H1 (cell line): ENCODE results near the gene TBC1D22A. TPM values are rescaled to one million over a fixed set of nuclear protein-coding genes. Genes with fewer than 3 reads are reported as not detected.

ENCODE experiments used
- CTCF ChIA-PET: fragments of 300-600 bp; sonication (Branson Sonifier 250); formaldehyde crosslinking; loops from one replicate; lab custom pipeline; 2021; ENCODE audit not compliant: partially characterized antibody; lab: Charles Lee
- POLR2A ChIA-PET: fragments of 300-600 bp; sonication (Branson Sonifier 250); formaldehyde crosslinking; loops from one replicate; lab custom pipeline; 2021; ENCODE audit warnings: inconsistent platforms; ENCODE audit not compliant: partially characterized antibody; lab: Charles Lee
- DNase-seq, 2 experiments: peaks; one replicate each; pipeline versions ENCODE4 v3.0.0 to v3.0.0-alpha.2; 2010 to 2022; ENCODE audit warnings: low spot score in 2 of 2, low read depth in 1 of 2, mixed read lengths in 1 of 2
- FAIRE-seq: peaks from 2 replicates; lab custom pipeline; 2011; peaks lifted over from hg19 to GRCh38; lab: Jason Lieb, UNC
- H2AFZ ChIP-seq: 2 replicates; pipeline ENCODE4 v1.8.1; 2012; ENCODE audit warnings: low read length, inconsistent platforms
- H2AK5ac ChIP-seq: 2 replicates; pipeline ENCODE4 v1.6.1; 2013; ENCODE audit warnings: low read depth, low read length
- H2BK120ac ChIP-seq: replicated peaks from 2 replicates; pipeline ENCODE3; 2013; ENCODE audit warnings: low read depth, low read length, inconsistent platforms
- H2BK12ac ChIP-seq: 2 replicates; pipeline ENCODE4 v1.6.1; 2013; ENCODE audit warnings: low read depth, low read length
- H2BK15ac ChIP-seq: 2 replicates; pipeline ENCODE4 v1.6.1; 2013; ENCODE audit warnings: low read length
- H2BK20ac ChIP-seq: 2 replicates; pipeline ENCODE4 v1.6.1; 2013; ENCODE audit warnings: low read length
- H2BK5ac ChIP-seq: 2 replicates; pipeline ENCODE4 v1.6.1; 2013; ENCODE audit warnings: low read depth, low read length
- H3K14ac ChIP-seq: 2 replicates; pipeline ENCODE4 v1.6.1; 2013; ENCODE audit warnings: inconsistent platforms; ENCODE audit not compliant: insufficient read length
- H3K18ac ChIP-seq: 2 replicates; pipeline ENCODE4 v1.6.1; 2013; ENCODE audit warnings: low read length; ENCODE audit errors: extremely low read depth
- H3K23ac ChIP-seq: 2 replicates; pipeline ENCODE4 v1.6.1; 2013; ENCODE audit warnings: inconsistent platforms; ENCODE audit not compliant: insufficient read length
- H3K23me2 ChIP-seq: 2 replicates; pipeline ENCODE4 v1.6.1; 2013; ENCODE audit warnings: low read depth, low read length
- H3K27ac ChIP-seq: 2 replicates; pipeline ENCODE4 v1.6.1; 2011; ENCODE audit warnings: low read depth, low read length, inconsistent platforms
- H3K27me3 ChIP-seq, 4 experiments: replicated peaks in 1 of 4; 1 replicate in 1 of 4; 2 replicates in 3 of 4; pipeline versions ENCODE4 v1.6.1 to v1.8.1; 2011 to 2013; ENCODE audit warnings: low read length in 3 of 4, mild to moderate bottlenecking in 3 of 4, inconsistent platforms in 2 of 4, mixed read lengths in 2 of 4, moderate library complexity in 1 of 4; ENCODE audit not compliant: control insufficient read depth in 3 of 4, insufficient read depth in 3 of 4; ENCODE audit errors: extremely low read depth in 1 of 4
- H3K36me3 ChIP-seq, 4 experiments: 2 replicates each; pipeline versions ENCODE4 v1.6.1 to v1.8.1; 2011 to 2013; ENCODE audit warnings: mild to moderate bottlenecking in 4 of 4, low read length in 3 of 4, moderate library complexity in 2 of 4, control low read depth in 1 of 4, inconsistent platforms in 1 of 4; ENCODE audit not compliant: insufficient read depth in 4 of 4, control insufficient read depth in 2 of 4
- H3K4ac ChIP-seq: replicated peaks from 2 replicates; pipeline ENCODE3; 2013; ENCODE audit warnings: low read length, low read depth, mixed read lengths, inconsistent platforms; ENCODE audit not compliant: insufficient read length
- H3K4me1 ChIP-seq, 4 experiments: replicated peaks in 1 of 4; 1 replicate in 1 of 4; 2 replicates in 3 of 4; pipeline versions ENCODE4 v1.6.1 to v1.8.1; 2011 to 2013; ENCODE audit warnings: low read length in 3 of 4, inconsistent platforms in 2 of 4, mixed read lengths in 1 of 4; ENCODE audit not compliant: insufficient read depth in 4 of 4, control insufficient read depth in 3 of 4
- H3K4me2 ChIP-seq, 2 experiments: 2 replicates each; pipeline versions ENCODE4 v1.6.1 to v1.8.1; 2011 to 2013; ENCODE audit warnings: low read depth in 2 of 2, low read length in 2 of 2, control low read depth in 1 of 2, inconsistent platforms in 1 of 2, mild to moderate bottlenecking in 1 of 2; ENCODE audit not compliant: insufficient read depth in 1 of 2
- H3K4me3 ChIP-seq, 4 experiments: fragments of 200-600, 300-600 bp in 1 of 4; sonication (generic), shearing (Covaris generic), sonication (Bioruptor Twin) in 1 of 4; 2 replicates each; pipeline versions ENCODE4 v1.5.1 to v1.8.1; 2011 to 2016; ENCODE audit warnings: low read length in 4 of 4, low read depth in 3 of 4, control low read depth in 2 of 4, inconsistent platforms in 2 of 4, mild to moderate bottlenecking in 2 of 4, mixed read lengths in 1 of 4, moderate library complexity in 1 of 4; ENCODE audit not compliant: insufficient read depth in 2 of 4; ENCODE audit errors: extremely low read depth in 1 of 4
- H3K56ac ChIP-seq: replicated peaks from 2 replicates; pipeline ENCODE3; 2013; ENCODE audit warnings: low read depth, mild to moderate bottlenecking, mixed read lengths, low read length, inconsistent platforms; ENCODE audit not compliant: insufficient read length
- H3K79me1 ChIP-seq: 2 replicates; pipeline ENCODE4 v1.6.1; 2013; ENCODE audit warnings: low read depth, low read length, control low read depth
- H3K79me2 ChIP-seq, 2 experiments: 2 replicates each; pipeline versions ENCODE4 v1.6.1 to v1.8.1; 2012 to 2013; ENCODE audit warnings: low read length in 2 of 2, mild to moderate bottlenecking in 2 of 2, inconsistent platforms in 1 of 2; ENCODE audit not compliant: insufficient read depth in 2 of 2, control insufficient read depth in 1 of 2
- H3K9ac ChIP-seq, 4 experiments: replicated peaks in 1 of 4; 1 replicate in 1 of 4; 2 replicates in 3 of 4; pipeline versions ENCODE4 v1.6.1 to v1.8.1; 2011 to 2013; ENCODE audit warnings: low read depth in 3 of 4, low read length in 3 of 4, control low read depth in 2 of 4, mild to moderate bottlenecking in 2 of 4, moderate library complexity in 2 of 4, inconsistent platforms in 1 of 4; ENCODE audit errors: extremely low read depth in 1 of 4
- H3K9me3 ChIP-seq, 2 experiments: 2 replicates each; pipeline versions ENCODE4 v1.6.1 to v1.8.1; 2012 to 2013; ENCODE audit warnings: mild to moderate bottlenecking in 2 of 2, moderate library complexity in 2 of 2, control low read depth in 1 of 2, inconsistent platforms in 1 of 2, low read depth in 1 of 2, low read length in 1 of 2, mixed read lengths in 1 of 2; ENCODE audit not compliant: insufficient read depth in 2 of 2
- H4K20me1 ChIP-seq, 2 experiments: replicated peaks in 1 of 2; 2 replicates each; pipeline versions ENCODE3 to v1.8.1; 2011 to 2013; ENCODE audit warnings: inconsistent platforms in 2 of 2, low read length in 2 of 2, mild to moderate bottlenecking in 1 of 2; ENCODE audit not compliant: insufficient read depth in 2 of 2, control insufficient read depth in 1 of 2
- H4K5ac ChIP-seq: 2 replicates; pipeline ENCODE4 v1.6.1; 2013; ENCODE audit warnings: low read length, low read depth, mixed read lengths, inconsistent platforms; ENCODE audit not compliant: insufficient read length
- H4K8ac ChIP-seq: 2 replicates; pipeline ENCODE4 v1.8.0; 2013; ENCODE audit warnings: mild to moderate bottlenecking, moderate library complexity, low read length, inconsistent platforms; ENCODE audit not compliant: insufficient read depth; ENCODE audit errors: extremely low read depth
- H4K91ac ChIP-seq: replicated peaks from 2 replicates; pipeline ENCODE3; 2013; ENCODE audit warnings: low read length, mixed read lengths, inconsistent platforms; ENCODE audit not compliant: insufficient read length
- BCL11A ChIP-seq, 2 experiments: IDR thresholded peaks; one replicate each; pipeline ENCODE4 v1.6.1; 2011; ENCODE audit warnings: low read depth in 2 of 2, low read length in 2 of 2, mild to moderate bottlenecking in 2 of 2
- CBX5 ChIP-seq: fragments of 300-800, 300-1000 bp; sonication (generic); IDR thresholded peaks from 2 replicates; pipeline ENCODE4 v1.7.1; 2016; ENCODE audit warnings: antibody characterized with exemption, low read length, low read depth
- CREB1 ChIP-seq: IDR thresholded peaks from 2 replicates; pipeline ENCODE4 v1.6.1; 2012; ENCODE audit warnings: inconsistent platforms
- CTBP2 ChIP-seq: IDR thresholded peaks from 2 replicates; pipeline ENCODE4 v1.7.0; 2011; ENCODE audit warnings: borderline replicate concordance, mild to moderate bottlenecking, moderate library complexity, mixed read lengths, low read length; ENCODE audit not compliant: insufficient read depth, insufficient read length
- CTCF ChIP-seq, 3 experiments: IDR thresholded peaks; 1 replicate in 2 of 3; 2 replicates in 1 of 3; pipeline versions ENCODE4 v1.5.1 to v1.6.1; 2011; ENCODE audit warnings: low read length in 3 of 3, mild to moderate bottlenecking in 3 of 3, inconsistent platforms in 2 of 3, low read depth in 1 of 3, moderate library complexity in 1 of 3; ENCODE audit not compliant: insufficient read depth in 1 of 3; ENCODE audit errors: control extremely low read depth in 1 of 3
- FOSL1 ChIP-seq: IDR thresholded peaks from 2 replicates; pipeline ENCODE4 v1.6.1; 2011; ENCODE audit warnings: mild to moderate bottlenecking, low read depth, low read length, moderate library complexity; ENCODE audit not compliant: insufficient read depth
- KDM4A ChIP-seq: IDR thresholded peaks from one replicate; pipeline ENCODE4 v1.7.1; 2012; ENCODE audit warnings: low read depth, mild to moderate bottlenecking, moderate library complexity, low read length, inconsistent platforms; ENCODE audit not compliant: severe bottlenecking
- POLR2A ChIP-seq, 2 experiments: IDR thresholded peaks; 1 replicate in 1 of 2; 2 replicates in 1 of 2; pipeline ENCODE4 v1.6.1; 2011; ENCODE audit warnings: low read depth in 2 of 2, low read length in 2 of 2, mild to moderate bottlenecking in 2 of 2; ENCODE audit errors: control extremely low read depth in 1 of 2
- RAD21 ChIP-seq, 2 experiments: IDR thresholded peaks in 1 of 2; conservative IDR thresholded peaks in 1 of 2; 2 replicates each; pipeline ENCODE4 v1.6.1; 2011; ENCODE audit warnings: low read depth in 2 of 2, low read length in 2 of 2, improper control_type of control experiment in 1 of 2, inconsistent platforms in 1 of 2, mild to moderate bottlenecking in 1 of 2, moderate library complexity in 1 of 2
- RBBP5 ChIP-seq: IDR thresholded peaks from 2 replicates; pipeline ENCODE4 v1.7.1; 2012; ENCODE audit warnings: low read depth, mild to moderate bottlenecking, inconsistent platforms, low read length, moderate library complexity, borderline replicate concordance
- YY1 ChIP-seq: IDR thresholded peaks from 2 replicates; pipeline ENCODE4 v1.6.1; 2011; ENCODE audit warnings: low read depth, mild to moderate bottlenecking, low read length
- WGBS, 2 experiments: shearing (Covaris generic) in 1 of 2; methylation state at CpG; one replicate each; pipeline versions ENCODE4 v1.1.6 to v1.1.7; 2013 to 2015; ENCODE audit warnings: low lambda C conversion rate in 2 of 2, mixed read lengths in 2 of 2, inconsistent platforms in 1 of 2, low coverage in 1 of 2, missing lambda C conversion rate in 1 of 2; ENCODE audit not compliant: insufficient replicate concordance in 2 of 2, insufficient coverage in 1 of 2, insufficient read length in 1 of 2; ENCODE audit errors: extremely low coverage in 1 of 2, missing lambda C conversion rate in 1 of 2; 5-methylcytosine and 5-hydroxymethylcytosine counted together
- polyA plus RNA-seq, 7 experiments: library from polyadenylated mRNA; depleted of rRNA in 3 of 7; stranded (reverse) in 5 of 7; unstranded in 2 of 7; fragments of >200 nt in 5 of 7; fragments of 200-250 nt in 2 of 7; gene quantifications; 1 replicate in 5 of 7; 2 replicates in 1 of 7; 4 replicates in 1 of 7; pipeline versions ENCODE4 v1.2.1 to v1.2.3, GENCODE V29; 2011 to 2013; ENCODE audit warnings: missing spikeins in 2 of 7, mixed read lengths in 2 of 7
- total RNA-seq: library from RNA; stranded (reverse); fragmentation: NEBNext Ultra II Directional; extraction: Animal tissue kit (Norgen Biotek cat#: 25700); gene quantifications from 2 replicates; pipeline ENCODE4 v1.2.1, GENCODE V29; 2021

TBC1D22A gene
- total and polyA plus RNA-seq, 2 of the 8 experiments (the other 6 are each of a cell fraction or from before 2014, with no cell fraction given): 11.9 to 18.4 TPM

DNA sequence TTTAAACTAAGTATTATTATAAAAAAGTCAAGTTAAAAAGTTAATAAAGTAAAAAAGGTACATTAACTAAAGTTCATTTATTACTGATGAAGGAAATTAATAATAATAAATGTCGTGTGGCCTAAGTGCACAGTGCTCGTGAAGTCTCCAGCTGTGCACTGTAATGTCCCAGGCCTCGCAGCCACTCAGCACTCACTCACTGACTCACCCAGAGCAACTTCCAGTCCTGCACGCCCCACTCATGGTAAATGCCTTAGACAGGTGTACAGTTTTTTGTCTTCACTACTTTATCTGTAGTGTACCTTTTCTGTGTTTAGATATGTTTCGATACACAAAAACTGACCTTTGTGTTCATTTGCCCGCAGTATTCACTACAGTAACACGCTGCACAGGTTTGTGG, 175.5 kb downstream of the TBC1D22A start:
- ChIA-PET CTCF (interaction anchor here (1.0 to 1.9 kb wide), 2 partner anchors 54 to 111 kb away, joined by 3 to 5 read pairs; no protein-coding TSS in a partner anchor), POLR2A (no interaction called here)
- TF ChIP-seq KDM4A: no peak
- no peak for TF ChIP-seq CBX5
- no peak for TF ChIP-seq POLR2A (IDR thresholded peaks at IDR 0.05; ENCODE audit: control extremely low read depth in 1 of 2, low read depth in 2 of 2, low read length in 2 of 2)
- no peak for TF ChIP-seq CTCF (IDR thresholded peaks at IDR 0.05; ENCODE audit: control extremely low read depth in 1 of 3, insufficient read depth in 1 of 3, low read depth in 1 of 3, low read length in 3 of 3)
- no peak for TF ChIP-seq FOSL1
- TF ChIP-seq BCL11A (IDR thresholded peaks at IDR 0.05; ENCODE audit: low read depth in 2 of 2, low read length in 2 of 2): no peak
- no peak for TF ChIP-seq CREB1
- TF ChIP-seq YY1: no peak
- TF ChIP-seq CTBP2: no peak
- no peak for TF ChIP-seq RAD21 (IDR thresholded peaks at IDR 0.05 in 1 of 2, conservative IDR thresholded peaks at IDR 0.05 in 1 of 2; ENCODE audit: low read depth in 2 of 2, low read length in 2 of 2)
- no peak for TF ChIP-seq RBBP5

More for the DNA sequence above, 175.5 kb downstream of the TBC1D22A start:
- Histone ChIP-seq H3K23ac (no peak overlapping the region), H3K14ac (no peak overlapping the region), H4K20me1 (peaks cover 0 to 3% of the 10 kb centered on the region in 2 experiments), H3K4me3 (no peak overlapping the region), H2BK20ac (no peak overlapping the region), H4K5ac (no peak overlapping the region), H3K23me2 (no peaks in the 10 kb centered on the region), H2BK120ac (no peak overlapping the region), H3K4me2 (no peak overlapping the region), H3K27me3 (no peaks in the 10 kb centered on the region), H4K8ac (no peak overlapping the region), H3K18ac (no peak overlapping the region), H3K79me2 (no peaks in the 10 kb centered on the region; a peak in 1 of 4 replicates), H3K4ac (no peak overlapping the region), H3K56ac (no peak overlapping the region), H3K9ac (no peak overlapping the region), H2AFZ (no peak overlapping the region), H4K91ac (no peak overlapping the region), H3K9me3 (no peaks in the 10 kb centered on the region), H3K36me3 (no peaks in the 10 kb centered on the region), H2BK15ac (no peak overlapping the region), H3K27ac (no peak overlapping the region), H3K4me1 (peaks cover 0 to 3% (median 0%) of the 10 kb centered on the region in 4 experiments; a peak in 1 of 7 replicates), H2BK5ac (no peak overlapping the region), H2AK5ac (no peak overlapping the region), H3K79me1 (no peaks in the 10 kb centered on the region; the same call in 1 of the 2 replicates), H2BK12ac (no peak overlapping the region)
- WGBS, 2 experiments: 97% methylated on average over 7 of the region's 7 CpGs; no CpG with 5 or more reads in 1 of the 2 experiments
- FAIRE-seq: no peak
- no peak for DNase-seq
